Bronchial epithelial cell (primary cell): ENCODE data around the gene NCMAP. TPM values are rescaled to one million over a fixed set of nuclear protein-coding genes. Genes with fewer than 3 reads are reported as not detected.

ENCODE experiments used
- DNase-seq: peaks from one replicate; pipeline ENCODE4 v3.0.0-alpha.2; 2010; ENCODE audit warnings: low read depth
- FAIRE-seq: peaks from 2 replicates; lab custom pipeline; 2011; peaks lifted over from hg19 to GRCh38; lab: Jason Lieb, UNC
- H3K27me3 ChIP-seq: 2 replicates; pipeline ENCODE4 v1.5.1; 2011; ENCODE audit warnings: low read length; ENCODE audit not compliant: control insufficient read depth, insufficient read depth
- H3K36me3 ChIP-seq: 2 replicates; pipeline ENCODE4 v1.5.1; 2011; ENCODE audit warnings: low read length; ENCODE audit not compliant: control insufficient read depth, insufficient read depth
- H3K4me3 ChIP-seq: 2 replicates; pipeline ENCODE4 v1.5.1; 2011; ENCODE audit warnings: mild to moderate bottlenecking, low read depth, low read length, control low read depth
- CTCF ChIP-seq: IDR thresholded peaks from 2 replicates; pipeline ENCODE4 v1.5.1; 2011; ENCODE audit warnings: mild to moderate bottlenecking, moderate library complexity, low read length, control low read depth, inconsistent platforms; ENCODE audit not compliant: insufficient read depth, severe bottlenecking
- total RNA-seq: library from RNA; depleted of rRNA; stranded (reverse); fragments of >200 nt; gene quantifications from 2 replicates; pipeline ENCODE4 v1.2.1, GENCODE V29; 2014

Gene NCMAP
- total RNA-seq, 1 donor from 2014 or later: not detected

GRCh38 chr1:24588573-24588972 lies 32.7 kb downstream of the NCMAP start:
- TF ChIP-seq CTCF: no peak
- no peak for FAIRE-seq
- no peak for DNase-seq
- Histone ChIP-seq H3K36me3 (no peaks in the 10 kb centered on the region), H3K4me3 (no peak overlapping the region), H3K27me3 (peaks cover 3% of the 10 kb centered on the region)

DNA sequence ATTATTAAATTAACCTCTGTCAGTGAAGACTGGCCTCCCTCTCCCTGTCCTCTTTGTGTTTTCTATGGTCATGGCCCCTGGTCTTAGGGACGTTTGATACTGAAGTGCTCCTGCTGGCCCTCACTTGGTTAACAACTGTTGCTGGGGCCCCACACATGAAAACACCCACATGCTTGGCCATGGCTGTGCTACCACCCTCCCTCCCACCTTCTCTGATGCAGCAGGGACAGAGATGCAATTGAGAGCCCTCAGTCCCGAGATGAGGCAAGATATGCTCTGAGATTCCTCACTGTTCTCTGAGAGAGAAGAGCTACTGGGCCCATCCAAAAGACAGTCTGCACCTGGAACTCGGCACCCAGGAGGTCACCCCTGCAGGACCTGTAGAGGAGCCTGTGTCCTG lies 33.3 kb downstream of the NCMAP start:
- H3K27me3 ChIP-seq: peaks cover 3% of the 10 kb centered on the region
- DNase-seq: no peak
- H3K4me3 ChIP-seq: no peak overlapping the region
- FAIRE-seq: no peak
- no peaks in the 10 kb centered on the region for H3K36me3 ChIP-seq
- no peak for TF ChIP-seq CTCF

DNA sequence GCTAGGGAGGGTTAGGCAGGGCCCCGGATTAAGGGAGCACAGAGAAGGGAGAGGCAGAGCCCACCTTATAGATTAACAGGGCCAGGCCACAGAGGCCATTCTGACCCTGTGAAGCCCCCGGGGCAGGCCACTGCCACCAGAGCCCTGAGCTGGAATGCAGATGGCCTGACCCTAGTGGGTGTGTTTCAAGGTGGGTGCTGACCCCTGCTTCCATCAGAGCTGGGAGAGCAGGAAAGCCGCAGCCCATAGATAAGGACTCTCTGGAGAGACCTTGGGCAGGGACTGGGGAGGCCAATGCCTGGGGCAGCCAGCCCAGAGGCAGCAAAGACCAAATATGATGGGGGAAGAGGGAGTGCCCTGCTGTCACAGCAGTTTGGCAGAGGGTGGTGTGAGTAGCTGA lies 35.9 kb downstream of the NCMAP start:
- FAIRE-seq: no peak

GRCh38 chr1:24594328-24594598 lies 38.4 kb downstream of the NCMAP start:
- H3K36me3 ChIP-seq: no peaks in the 10 kb centered on the region
- peaks cover 1% of the 10 kb centered on the region for H3K27me3 ChIP-seq
- DNase-seq: peak; percentile 92
- peak; percentile 90 for FAIRE-seq
- H3K4me3 ChIP-seq: no peak overlapping the region
- no peak for TF ChIP-seq CTCF

More for the DNA sequence above, 35.9 kb downstream of the NCMAP start:
- Histone ChIP-seq H3K4me3 (no peak overlapping the region), H3K27me3 (peaks cover 1% of the 10 kb centered on the region), H3K36me3 (no peaks in the 10 kb centered on the region)
- no peak for DNase-seq
- no peak for TF ChIP-seq CTCF

GRCh38 chr1:24596401-24596880 lies 40.6 kb downstream of the NCMAP start:
- no peak for TF ChIP-seq CTCF
- Histone ChIP-seq H3K36me3 (no peaks in the 10 kb centered on the region), H3K27me3 (peaks cover 1% of the 10 kb centered on the region), H3K4me3 (no peak overlapping the region)
- FAIRE-seq: no peak
- DNase-seq: no peak

DNA sequence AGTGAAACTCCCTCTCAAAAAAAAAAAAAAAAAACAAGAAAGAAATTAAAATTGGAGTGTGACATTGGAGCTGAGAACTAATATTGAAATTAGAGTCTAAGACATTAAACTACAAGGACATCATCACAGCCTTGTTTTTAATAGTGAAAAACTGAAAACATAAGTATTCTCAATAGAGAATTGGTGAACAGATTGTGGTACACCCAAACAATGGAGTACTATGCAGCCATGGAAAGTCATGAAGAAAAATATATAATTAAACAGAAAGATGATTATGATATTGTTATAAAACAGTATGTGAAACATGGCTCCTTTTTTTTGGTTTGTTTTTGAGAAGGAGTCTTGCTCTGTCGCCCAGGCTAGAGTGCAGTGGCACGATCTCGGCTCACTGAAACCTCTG lies 43.4 kb downstream of the NCMAP start:
- Histone ChIP-seq H3K27me3 (peaks cover 1% of the 10 kb centered on the region), H3K36me3 (no peaks in the 10 kb centered on the region), H3K4me3 (no peak overlapping the region)
- TF ChIP-seq CTCF: no peak
- FAIRE-seq: no peak
- DNase-seq: no peak
